Muscle layer of duodenum (tissue), 2 donors: Measurements from ENCODE around the gene LYZL4.
A peak's percentile ranks its signal among the peaks of the same experiment; 100 is the strongest.

Experiments used
- H3K27ac ChIP-seq: one replicate; pipeline ENCODE4 v1.7.0; 2013; ENCODE audit warnings: mild to moderate bottlenecking, low read length
- H3K27me3 ChIP-seq: one replicate; pipeline ENCODE4 v1.7.0; 2013; ENCODE audit warnings: low read depth, mild to moderate bottlenecking, control low read depth, low read length
- H3K36me3 ChIP-seq, 2 donors: one replicate each; pipeline ENCODE4 v1.7.0; 2013; ENCODE audit warnings: low read length in 2 of 2, control low read depth in 1 of 2, mild to moderate bottlenecking in 1 of 2; ENCODE audit not compliant: insufficient read depth in 2 of 2, control insufficient read depth in 1 of 2
- H3K4me1 ChIP-seq, 2 donors: one replicate each; pipeline ENCODE4 v1.7.0; 2013; ENCODE audit warnings: low read length in 2 of 2, mild to moderate bottlenecking in 2 of 2, control low read depth in 1 of 2, moderate library complexity in 1 of 2; ENCODE audit not compliant: insufficient read depth in 2 of 2, control insufficient read depth in 1 of 2
- H3K4me3 ChIP-seq, 2 donors: one replicate each; pipeline ENCODE4 v1.7.0; 2013; ENCODE audit warnings: low read length in 2 of 2, low read depth in 1 of 2, mild to moderate bottlenecking in 1 of 2
- H3K9me3 ChIP-seq, 2 donors: one replicate each; pipeline ENCODE4 v1.7.0; 2013; ENCODE audit warnings: low read length in 2 of 2, control low read depth in 1 of 2, mild to moderate bottlenecking in 1 of 2; ENCODE audit not compliant: control insufficient read depth in 1 of 2
- donor health status: healthy.

The LYZL4 gene

GRCh38 chr3:42410370-42411131 lies at the start of gene LYZL4:
Gene LYZL4, minus strand, starts transcription at chr3:42410610. Its CDS starts 3,359 bp downstream, at chr3:42407251.
- H3K4me3 ChIP-seq: no peak within 1 kb of the TSS
- no peak within 1 kb of the TSS for H3K27ac ChIP-seq
- H3K27me3 ChIP-seq: no peaks in the 10 kb centered on the region
- no peaks in the 10 kb centered on the region for H3K4me1 ChIP-seq
- H3K9me3 ChIP-seq: no peaks in the 10 kb centered on the region
- H3K36me3 ChIP-seq: no peaks in the 10 kb centered on the region

- Histone ChIP-seq H3K27ac (no peak overlapping the region), H3K36me3 (no peaks in the 10 kb centered on the region), H3K27me3 (no peaks in the 10 kb centered on the region), H3K4me1 (no peaks in the 10 kb centered on the region), H3K4me3 (no peak overlapping the region), H3K9me3 (peaks cover 0 to 3% of the 10 kb centered on the region in 2 donors)
Observed at GRCh38 chr3:42459151-42459550, 48.7 kb upstream of the LYZL4 start.

GRCh38 chr3:42456211-42456610 lies 45.8 kb upstream of the LYZL4 start:
- H3K9me3 ChIP-seq: peaks cover 0 to 7% of the 10 kb centered on the region in 2 donors
- no peak overlapping the region for H3K27ac ChIP-seq
- H3K27me3 ChIP-seq: no peaks in the 10 kb centered on the region
- no peak overlapping the region for H3K4me3 ChIP-seq
- H3K4me1 ChIP-seq: peaks cover 0 to 4% of the 10 kb centered on the region in 2 donors
- no peaks in the 10 kb centered on the region for H3K36me3 ChIP-seq

- H3K27ac ChIP-seq: peak overlapping the region; percentile 52
- no peaks in the 10 kb centered on the region for H3K36me3 ChIP-seq
- H3K27me3 ChIP-seq: no peaks in the 10 kb centered on the region
- H3K4me3 ChIP-seq: no peak overlapping the region
- peaks cover 0 to 4% of the 10 kb centered on the region in 2 donors for H3K4me1 ChIP-seq
- H3K9me3 ChIP-seq: peaks cover 0 to 7% of the 10 kb centered on the region in 2 donors
Observed at GRCh38 chr3:42451546-42452230, 41.3 kb upstream of the LYZL4 start.

- Histone ChIP-seq H3K4me3 (no peak overlapping the region), H3K36me3 (no peaks in the 10 kb centered on the region), H3K27me3 (no peaks in the 10 kb centered on the region), H3K27ac (no peak overlapping the region), H3K4me1 (peaks cover 0 to 4% of the 10 kb centered on the region in 2 donors), H3K9me3 (peaks cover 0 to 7% of the 10 kb centered on the region in 2 donors)
Observed at GRCh38 chr3:42451116-42451515, 40.7 kb upstream of the LYZL4 start.

- H3K9me3 ChIP-seq: peaks cover 0 to 7% of the 10 kb centered on the region in 2 donors
- no peak overlapping the region for H3K4me3 ChIP-seq
- H3K4me1 ChIP-seq: peaks cover 0 to 4% of the 10 kb centered on the region in 2 donors
- no peak overlapping the region for H3K27ac ChIP-seq
- no peaks in the 10 kb centered on the region for H3K27me3 ChIP-seq
- no peaks in the 10 kb centered on the region for H3K36me3 ChIP-seq
Observed at GRCh38 chr3:42450567-42450966, 40.2 kb upstream of the LYZL4 start.

- no peaks in the 10 kb centered on the region for H3K9me3 ChIP-seq
- peaks cover 0 to 4% of the 10 kb centered on the region in 2 donors for H3K4me1 ChIP-seq
- no peaks in the 10 kb centered on the region for H3K36me3 ChIP-seq
- no peak overlapping the region for H3K27ac ChIP-seq
- no peak overlapping the region for H3K4me3 ChIP-seq
- H3K27me3 ChIP-seq: peaks cover 3% of the 10 kb centered on the region
Observed at GRCh38 chr3:42447481-42447880, 37.1 kb upstream of the LYZL4 start.

- Histone ChIP-seq H3K9me3 (no peaks in the 10 kb centered on the region), H3K27ac (no peak overlapping the region), H3K4me3 (no peak overlapping the region), H3K36me3 (no peaks in the 10 kb centered on the region), H3K4me1 (no peaks in the 10 kb centered on the region), H3K27me3 (peaks cover 3% of the 10 kb centered on the region)
Observed at GRCh38 chr3:42446111-42447050, 36.0 kb upstream of the LYZL4 start.

GRCh38 chr3:42443819-42444436 lies 33.5 kb upstream of the LYZL4 start:
- no peak overlapping the region for H3K4me3 ChIP-seq
- H3K27ac ChIP-seq: no peak overlapping the region
- no peaks in the 10 kb centered on the region for H3K36me3 ChIP-seq
- no peaks in the 10 kb centered on the region for H3K4me1 ChIP-seq
- H3K9me3 ChIP-seq: no peaks in the 10 kb centered on the region
- peaks cover 3% of the 10 kb centered on the region for H3K27me3 ChIP-seq

GRCh38 chr3:42443292-42443691 lies 32.9 kb upstream of the LYZL4 start:
- H3K27me3 ChIP-seq: peaks cover 3% of the 10 kb centered on the region
- H3K9me3 ChIP-seq: no peaks in the 10 kb centered on the region
- no peak overlapping the region for H3K27ac ChIP-seq
- H3K36me3 ChIP-seq: no peaks in the 10 kb centered on the region
- H3K4me1 ChIP-seq: no peaks in the 10 kb centered on the region
- H3K4me3 ChIP-seq: no peak overlapping the region
